ENCODE data around the gene OLIG2. TPM values are rescaled to one million over a fixed set of nuclear protein-coding genes. Genes with fewer than 3 reads are reported as not detected.

OLIG2 gene
- total RNA-seq, 2 experiments from 2014 or later, result not detected

DNA sequence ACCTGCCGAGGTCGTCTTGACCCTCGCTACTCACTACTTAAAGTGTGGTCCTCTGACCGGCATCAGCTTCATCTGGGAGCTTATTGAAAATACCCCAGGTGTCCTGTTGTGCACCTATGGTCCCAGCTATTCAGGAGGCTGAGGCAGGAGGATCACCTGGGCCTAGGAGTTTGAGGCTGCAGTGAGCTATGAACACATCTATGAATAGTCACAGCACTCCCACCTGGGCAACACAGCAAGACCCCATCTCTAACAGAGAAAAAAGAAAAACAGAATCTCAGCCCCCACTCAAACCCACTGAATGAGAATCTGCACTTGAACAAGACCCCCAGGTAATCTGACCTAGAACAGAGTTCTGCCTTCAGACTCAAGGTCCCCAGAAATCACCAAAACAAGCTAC lies 35.5 kb downstream of the OLIG2 start:
- H3K4me3 Mint-ChIP-seq, result no peak overlapping the region
- no peaks in the 10 kb centered on the region for H3K4me1 Mint-ChIP-seq (ENCODE audit: low read depth)

DNA sequence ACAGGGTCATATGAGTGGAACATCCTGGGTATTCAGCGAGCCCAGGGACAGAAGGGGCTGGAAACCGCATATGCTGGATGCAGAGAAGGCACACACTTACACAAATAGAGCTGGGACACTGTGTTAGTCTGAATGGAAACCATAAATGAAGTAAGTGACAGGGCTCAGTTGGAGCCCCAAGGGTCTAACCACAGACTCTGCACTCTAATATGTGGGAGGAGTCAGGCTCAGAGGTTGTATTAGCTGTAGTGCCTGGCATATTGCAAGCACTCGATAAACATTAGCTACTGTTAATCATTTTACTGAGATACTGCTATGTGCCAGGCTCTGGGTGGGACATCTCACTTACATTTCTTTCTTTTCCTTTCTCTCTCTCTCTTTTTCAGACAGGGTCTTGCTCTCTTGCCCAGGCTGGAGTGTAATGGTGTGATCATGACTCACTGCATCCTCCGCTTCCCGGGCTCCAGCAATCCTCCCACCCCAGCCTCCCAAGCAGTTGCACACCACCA lies 37.7 kb downstream of the OLIG2 start:
- peaks cover 27% of the 10 kb centered on the region for H3K27me3 Mint-ChIP-seq (ENCODE audit: low read depth)

More for the DNA sequence above, 35.5 kb downstream of the OLIG2 start:
- Mint-ChIP-seq H3K27ac (no peak overlapping the region), H3K27me3 (ENCODE audit: low read depth) (peaks cover 16% of the 10 kb centered on the region), H3K9me3 (no peaks in the 10 kb centered on the region), H3K36me3 (ENCODE audit: low read depth) (no peaks in the 10 kb centered on the region)
- CTCF ChIA-PET, result interaction anchor here (0.7 kb wide), 1 partner anchor 98 kb away, joined by 3 read pairs; no protein-coding TSS in a partner anchor
- no peak for DNase-seq
- intact Hi-C loops (cut with micrococcal nuclease), result no loop called here

DNA sequence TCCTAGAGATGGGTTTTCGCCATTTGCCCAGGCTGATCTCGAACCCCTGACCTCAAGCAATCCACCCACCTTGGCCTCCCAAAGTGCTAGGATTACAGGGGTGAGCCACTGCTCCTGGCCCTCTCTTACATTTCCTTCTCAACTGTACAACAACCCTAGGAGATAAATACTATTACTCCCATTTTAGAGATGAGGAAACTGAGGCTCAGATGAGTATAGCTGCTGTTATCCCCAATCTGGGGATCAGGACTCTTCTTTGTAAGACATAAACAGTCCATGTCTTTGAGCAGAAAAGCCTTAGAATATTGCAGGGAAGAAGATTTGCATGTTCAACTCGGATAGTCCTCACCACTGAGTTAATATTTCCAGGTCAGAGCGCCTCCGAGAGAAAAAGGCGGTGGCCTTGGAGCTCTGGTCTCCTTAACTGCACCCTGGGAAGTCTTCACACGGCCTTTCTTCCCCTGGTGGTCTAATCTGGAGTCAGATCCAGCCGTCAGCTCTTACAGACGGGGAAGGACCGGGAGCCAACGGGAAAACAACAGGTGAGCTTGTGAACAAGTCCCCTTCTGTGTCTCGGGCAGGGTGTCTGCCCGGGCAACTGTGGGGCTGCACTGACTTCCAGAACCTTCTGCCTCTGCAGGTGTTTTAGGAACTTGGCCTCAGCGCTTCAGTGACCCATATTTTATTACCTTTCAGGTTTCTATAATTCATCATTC lies 38.3 kb downstream of the OLIG2 start:
- CTCF ChIA-PET, result interaction anchor here (1.0 kb wide), 1 partner anchor 132 kb away, joined by 3 read pairs; no protein-coding TSS in a partner anchor
- Mint-ChIP-seq H3K4me3 (no peak overlapping the region), H3K27me3 (ENCODE audit: low read depth) (peaks cover 33% of the 10 kb centered on the region), H3K27ac (no peak overlapping the region), H3K4me1 (ENCODE audit: low read depth) (no peaks in the 10 kb centered on the region), H3K36me3 (ENCODE audit: low read depth) (no peaks in the 10 kb centered on the region), H3K9me3 (no peaks in the 10 kb centered on the region)
- intact Hi-C loops (cut with micrococcal nuclease), result no loop called here
- no peak for DNase-seq

More for the DNA sequence above, 37.7 kb downstream of the OLIG2 start:
- intact Hi-C loops (cut with micrococcal nuclease), result no loop called here
- CTCF ChIA-PET, result interaction anchor here (1.0 kb wide), 2 partner anchors 125 to 133 kb away, joined by 3 to 6 read pairs; no protein-coding TSS in a partner anchor
- no peaks in the 10 kb centered on the region for H3K4me1 Mint-ChIP-seq (ENCODE audit: low read depth)
- H3K9me3 Mint-ChIP-seq, result no peaks in the 10 kb centered on the region
- no peaks in the 10 kb centered on the region for H3K36me3 Mint-ChIP-seq (ENCODE audit: low read depth)
- no peak for DNase-seq
- no peak overlapping the region for H3K27ac Mint-ChIP-seq
- H3K4me3 Mint-ChIP-seq, result no peak overlapping the region

DNA sequence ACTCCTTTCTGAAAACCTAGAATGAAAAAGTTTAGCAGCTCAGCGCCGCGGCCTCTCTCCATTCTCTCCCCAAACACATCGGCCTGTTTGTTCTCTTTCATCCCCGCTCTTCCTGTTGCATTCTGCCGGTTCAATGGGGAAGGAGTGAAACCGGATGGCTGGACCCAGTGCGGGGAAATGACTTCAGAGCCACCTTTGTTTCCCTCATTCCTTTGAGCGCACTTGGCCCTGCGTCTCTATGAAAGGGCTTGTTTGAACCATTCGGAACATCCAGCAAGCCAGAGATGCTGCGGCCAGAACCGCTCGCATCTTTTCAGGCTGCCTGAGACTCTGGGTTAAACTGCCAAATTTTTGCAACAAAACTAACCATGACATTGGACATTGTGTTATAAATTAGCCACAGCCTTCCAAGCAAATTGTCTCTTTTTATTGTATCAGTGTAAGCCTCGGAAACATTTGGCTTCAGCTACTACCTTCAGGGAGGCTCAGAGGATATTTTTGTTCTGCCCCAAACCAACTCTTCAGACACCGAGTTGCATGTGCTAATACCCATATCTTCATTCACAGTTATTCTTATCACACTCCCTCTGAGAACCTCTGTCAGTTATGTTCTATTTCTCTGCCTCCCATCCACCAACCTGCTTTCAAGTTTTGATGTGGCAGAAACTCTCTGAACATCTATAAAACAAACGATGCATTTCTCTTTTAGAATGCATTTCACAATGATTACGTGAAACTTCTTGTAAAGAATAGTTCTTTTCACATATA lies 39.1 kb downstream of the OLIG2 start:
- H3K4me3 Mint-ChIP-seq, result no peak overlapping the region
- no peak for DNase-seq
- no peaks in the 10 kb centered on the region for H3K9me3 Mint-ChIP-seq
- H3K4me1 Mint-ChIP-seq (ENCODE audit: low read depth), result peaks cover 3% of the 10 kb centered on the region
- intact Hi-C loops (cut with micrococcal nuclease), result no loop called here
- H3K36me3 Mint-ChIP-seq (ENCODE audit: low read depth), result no peaks in the 10 kb centered on the region
- H3K27ac Mint-ChIP-seq, result no peak overlapping the region
- peaks cover 40% of the 10 kb centered on the region for H3K27me3 Mint-ChIP-seq (ENCODE audit: low read depth)
- CTCF ChIA-PET, result no interaction called here

DNA sequence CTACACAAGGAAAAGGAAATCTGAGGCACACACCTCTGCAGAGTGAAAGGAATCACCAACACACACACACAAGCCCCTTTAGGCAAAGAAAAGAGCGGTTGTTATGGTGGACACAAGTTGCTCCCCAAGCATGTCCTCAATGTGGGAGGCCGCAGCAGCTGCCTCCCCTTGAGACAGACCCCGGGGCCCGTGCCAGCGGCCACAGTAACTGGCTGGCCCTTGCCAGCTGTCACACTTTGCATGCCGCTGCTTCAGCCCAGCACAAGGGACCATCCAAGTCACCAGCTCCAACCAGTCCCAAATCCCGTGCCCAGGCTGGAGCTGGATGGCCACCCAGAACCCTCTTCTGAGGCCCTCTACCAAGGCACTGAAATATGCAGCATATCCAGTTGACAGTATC lies 41.3 kb downstream of the OLIG2 start:
- intact Hi-C loops (cut with micrococcal nuclease), result no loop called here
- CTCF ChIA-PET, result no interaction called here
- H3K4me1 Mint-ChIP-seq (ENCODE audit: low read depth), result peaks cover 10% of the 10 kb centered on the region
- H3K27me3 Mint-ChIP-seq (ENCODE audit: low read depth), result peaks cover 51% of the 10 kb centered on the region
- no peak overlapping the region for H3K4me3 Mint-ChIP-seq
- no peak for DNase-seq
- no peaks in the 10 kb centered on the region for H3K36me3 Mint-ChIP-seq (ENCODE audit: low read depth)
- no peaks in the 10 kb centered on the region for H3K9me3 Mint-ChIP-seq
- no peak overlapping the region for H3K27ac Mint-ChIP-seq

DNA sequence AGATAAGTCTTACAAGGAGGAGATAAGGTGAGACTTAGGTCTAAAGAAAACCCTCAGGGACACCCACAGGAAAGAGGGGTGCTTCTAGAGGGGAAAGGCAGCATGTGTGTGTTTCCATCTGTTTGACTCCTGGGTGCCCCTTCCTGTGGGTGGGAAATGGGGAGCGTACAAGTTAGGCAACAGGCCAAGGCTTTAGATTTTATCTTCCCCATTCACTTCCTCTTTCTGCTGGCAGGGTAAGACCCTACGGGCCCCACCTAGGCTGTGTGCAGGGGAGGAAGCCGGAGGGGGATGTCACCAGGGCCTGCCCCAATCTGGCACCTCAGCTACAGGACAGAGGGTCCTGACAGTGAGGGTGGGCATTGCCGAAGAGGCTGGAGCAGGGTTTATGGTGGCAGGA lies 41.7 kb downstream of the OLIG2 start:
- H3K9me3 Mint-ChIP-seq, result no peaks in the 10 kb centered on the region
- intact Hi-C loops (cut with micrococcal nuclease), result no loop called here
- no peak for DNase-seq
- peaks cover 55% of the 10 kb centered on the region for H3K27me3 Mint-ChIP-seq (ENCODE audit: low read depth)
- no peaks in the 10 kb centered on the region for H3K36me3 Mint-ChIP-seq (ENCODE audit: low read depth)
- no peak overlapping the region for H3K4me3 Mint-ChIP-seq
- H3K4me1 Mint-ChIP-seq (ENCODE audit: low read depth), result peaks cover 10% of the 10 kb centered on the region
- H3K27ac Mint-ChIP-seq, result no peak overlapping the region
- CTCF ChIA-PET, result no interaction called here

DNA sequence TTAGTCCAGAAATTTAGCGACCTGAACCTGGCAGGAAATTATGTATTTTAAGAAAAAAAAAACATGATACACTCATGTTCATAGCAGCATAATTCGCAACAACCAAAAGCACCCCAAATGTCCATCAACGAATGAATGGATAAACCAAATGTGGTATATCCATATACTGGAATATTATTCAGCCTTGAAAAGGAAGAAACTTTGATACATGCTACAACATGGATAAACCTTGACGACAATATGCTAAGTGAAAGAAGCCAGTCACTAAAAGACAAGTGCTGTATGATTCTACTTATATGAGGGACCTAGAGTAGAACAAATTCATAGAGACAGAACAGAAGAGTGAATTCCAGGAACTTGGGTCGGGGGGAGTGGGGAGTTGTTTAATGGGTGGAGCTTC lies 43.5 kb downstream of the OLIG2 start:
- CTCF ChIA-PET, result no interaction called here
- H3K36me3 Mint-ChIP-seq (ENCODE audit: low read depth), result no peaks in the 10 kb centered on the region
- DNase-seq, result no peak

DNA sequence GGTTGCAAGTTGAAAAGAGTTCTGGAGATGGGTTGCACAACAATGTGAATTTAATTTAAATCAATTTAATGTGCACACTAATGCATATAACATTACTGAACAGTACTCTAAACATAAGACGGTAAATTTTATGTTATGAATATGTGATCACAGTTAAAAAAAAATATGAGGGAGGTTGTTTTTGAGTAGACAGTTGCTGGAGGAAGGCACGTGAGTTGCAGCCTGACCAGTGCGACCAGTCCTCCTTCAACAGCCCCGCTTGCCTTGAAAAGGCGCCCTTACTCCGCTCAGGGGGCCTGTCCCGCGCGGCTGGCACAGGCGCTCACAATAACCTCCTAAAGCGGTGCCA lies 43.9 kb downstream of the OLIG2 start:
- Mint-ChIP-seq H3K27ac (no peak overlapping the region), H3K4me1 (ENCODE audit: low read depth) (peaks cover 10% of the 10 kb centered on the region), H3K36me3 (ENCODE audit: low read depth) (no peaks in the 10 kb centered on the region), H3K9me3 (no peaks in the 10 kb centered on the region), H3K27me3 (ENCODE audit: low read depth) (peaks cover 59% of the 10 kb centered on the region), H3K4me3 (no peak overlapping the region)
- CTCF ChIA-PET, result no interaction called here
- intact Hi-C loops (cut with micrococcal nuclease), result no loop called here
- DNase-seq, result no peak

More for the DNA sequence above, 43.5 kb downstream of the OLIG2 start:
- intact Hi-C loops (cut with micrococcal nuclease), result no loop called here
- Mint-ChIP-seq H3K4me3 (no peak overlapping the region), H3K9me3 (no peaks in the 10 kb centered on the region), H3K4me1 (ENCODE audit: low read depth) (peaks cover 10% of the 10 kb centered on the region), H3K27ac (no peak overlapping the region), H3K27me3 (ENCODE audit: low read depth) (peaks cover 60% of the 10 kb centered on the region)

DNA sequence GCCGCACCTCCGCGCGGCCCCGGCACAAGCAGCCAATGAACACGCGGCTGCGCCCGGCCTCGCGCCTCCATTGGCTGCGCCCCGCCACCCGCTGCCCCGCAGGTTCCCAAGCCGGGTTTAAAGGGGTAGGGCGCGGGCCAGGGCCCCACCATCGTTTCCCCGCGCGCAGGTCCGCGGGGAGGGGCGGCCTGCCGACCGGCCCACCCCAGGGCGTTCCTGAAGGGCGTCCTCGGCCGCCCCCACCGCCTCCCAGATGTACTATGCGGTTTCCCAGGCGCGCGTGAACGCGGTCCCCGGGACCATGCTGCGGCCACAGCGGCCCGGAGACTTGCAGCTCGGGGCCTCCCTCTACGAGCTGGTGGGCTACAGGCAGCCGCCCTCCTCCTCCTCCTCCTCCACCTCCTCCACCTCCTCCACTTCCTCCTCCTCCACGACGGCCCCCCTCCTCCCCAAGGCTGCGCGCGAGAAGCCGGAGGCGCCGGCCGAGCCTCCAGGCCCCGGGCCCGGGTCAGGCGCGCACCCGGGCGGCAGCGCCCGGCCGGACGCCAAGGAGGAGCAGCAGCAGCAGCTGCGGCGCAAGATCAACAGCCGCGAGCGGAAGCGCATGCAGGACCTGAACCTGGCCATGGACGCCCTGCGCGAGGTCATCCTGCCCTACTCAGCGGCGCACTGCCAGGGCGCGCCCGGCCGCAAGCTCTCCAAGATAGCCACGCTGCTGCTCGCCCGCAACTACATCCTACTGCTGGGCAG lies 44.4 kb downstream of the OLIG2 start, which contains the start of gene OLIG1:
Gene OLIG1 (plus strand): TSS at position 148 of the 750 bp plus-strand sequence. CDS start 106 bp downstream, at position 254.
- DNase-seq, result peak; percentile 25
- peak within 1 kb of the TSS; percentile 65 for H3K4me3 Mint-ChIP-seq

DNA sequence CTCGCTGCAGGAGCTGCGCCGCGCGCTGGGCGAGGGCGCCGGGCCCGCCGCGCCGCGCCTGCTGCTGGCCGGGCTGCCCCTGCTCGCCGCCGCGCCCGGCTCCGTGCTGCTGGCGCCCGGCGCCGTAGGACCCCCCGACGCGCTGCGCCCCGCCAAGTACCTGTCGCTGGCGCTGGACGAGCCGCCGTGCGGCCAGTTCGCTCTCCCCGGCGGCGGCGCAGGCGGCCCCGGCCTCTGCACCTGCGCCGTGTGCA lies 44.9 kb downstream of the OLIG2 start:
- Mint-ChIP-seq H3K27me3 (ENCODE audit: low read depth) (peaks cover 51% of the 10 kb centered on the region), H3K4me3 (no peak overlapping the region), H3K27ac (no peak overlapping the region), H3K4me1 (ENCODE audit: low read depth) (peaks cover 10% of the 10 kb centered on the region), H3K9me3 (no peaks in the 10 kb centered on the region), H3K36me3 (ENCODE audit: low read depth) (no peaks in the 10 kb centered on the region)
- CTCF ChIA-PET, result interaction anchor here (0.9 kb wide), 1 partner anchor 54 kb away, joined by 3 read pairs; no protein-coding TSS in a partner anchor
- DNase-seq, result no peak
- intact Hi-C loops (cut with micrococcal nuclease), result loop anchor here (2.0 to 5.0 kb wide), 2 partner anchors 46 to 127 kb away; partner anchors contain the start of gene OLIG2

More for the DNA sequence above, 44.4 kb downstream of the OLIG2 start, which contains the start of gene OLIG1:
- CTCF ChIA-PET, result interaction anchor here (0.9 kb wide), 1 partner anchor 53 kb away, joined by 3 read pairs; no protein-coding TSS in a partner anchor
- H3K36me3 Mint-ChIP-seq (ENCODE audit: low read depth), result no peaks in the 10 kb centered on the region
- H3K27ac Mint-ChIP-seq, result no peak within 1 kb of the TSS
- H3K9me3 Mint-ChIP-seq, result no peaks in the 10 kb centered on the region
- peaks cover 10% of the 10 kb centered on the region for H3K4me1 Mint-ChIP-seq (ENCODE audit: low read depth)
- peaks cover 53% of the 10 kb centered on the region for H3K27me3 Mint-ChIP-seq (ENCODE audit: low read depth)
- intact Hi-C loops (cut with micrococcal nuclease), result loop anchor here (2.0 to 5.0 kb wide), 2 partner anchors 45 to 127 kb away; partner anchors contain the start of gene OLIG2

DNA sequence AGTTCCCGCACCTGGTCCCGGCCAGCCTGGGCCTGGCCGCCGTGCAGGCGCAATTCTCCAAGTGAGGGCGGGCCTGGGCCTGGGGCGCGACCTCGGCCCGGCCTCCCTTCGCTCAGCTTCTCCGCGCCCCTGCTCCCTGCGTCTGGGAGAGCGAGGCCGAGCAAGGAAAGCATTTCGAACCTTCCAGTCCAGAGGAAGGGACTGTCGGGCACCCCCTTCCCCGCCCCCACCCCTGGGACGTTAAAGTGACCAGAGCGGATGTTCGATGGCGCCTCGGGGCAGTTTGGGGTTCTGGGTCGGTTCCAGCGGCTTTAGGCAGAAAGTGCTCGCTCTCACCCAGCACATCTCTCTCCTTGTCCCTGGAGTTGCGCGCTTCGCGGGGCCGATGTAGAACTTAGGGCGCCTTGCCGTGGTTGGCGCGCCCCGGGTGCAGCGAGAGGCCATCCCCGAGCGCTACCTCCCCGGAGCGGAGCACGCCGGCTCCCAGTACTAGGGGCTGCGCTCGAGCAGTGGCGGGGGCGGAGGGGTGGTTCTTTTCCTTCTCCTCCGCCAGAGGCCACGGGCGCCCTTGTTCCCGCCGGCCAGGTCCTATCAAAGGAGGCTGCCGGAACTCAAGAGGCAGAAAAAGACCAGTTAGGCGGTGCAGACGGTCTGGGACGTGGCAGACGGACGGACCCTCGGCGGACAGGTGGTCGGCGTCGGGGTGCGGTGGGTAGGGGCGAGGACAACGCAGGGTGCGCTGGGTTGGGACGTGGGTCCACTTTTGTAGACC lies 45.4 kb downstream of the OLIG2 start:
- peak; percentile 31 for DNase-seq
- Mint-ChIP-seq H3K36me3 (ENCODE audit: low read depth) (no peaks in the 10 kb centered on the region), H3K27me3 (ENCODE audit: low read depth) (peaks cover 50% of the 10 kb centered on the region), H3K9me3 (no peaks in the 10 kb centered on the region), H3K4me1 (ENCODE audit: low read depth) (peaks cover 10% of the 10 kb centered on the region), H3K27ac (no peak overlapping the region), H3K4me3 (peak overlapping the region; percentile 65)
- CTCF ChIA-PET, result interaction anchor here (0.9 kb wide), 1 partner anchor 54 kb away, joined by 3 read pairs; no protein-coding TSS in a partner anchor
- intact Hi-C loops (cut with micrococcal nuclease), result loop anchor here (2.0 to 5.0 kb wide), 2 partner anchors 46 to 126 kb away; partner anchors contain the start of gene OLIG2
